ENCODE measurements around the gene KIRREL3. TPM values are rescaled to one million over a fixed set of nuclear protein-coding genes. Genes with fewer than 3 reads are reported as not detected.
A peak's percentile ranks its signal among the peaks of the same experiment; 100 is the strongest.

Gene KIRREL3
- total RNA-seq, 1 donor from 2014 or later: 0.38 TPM

DNA sequence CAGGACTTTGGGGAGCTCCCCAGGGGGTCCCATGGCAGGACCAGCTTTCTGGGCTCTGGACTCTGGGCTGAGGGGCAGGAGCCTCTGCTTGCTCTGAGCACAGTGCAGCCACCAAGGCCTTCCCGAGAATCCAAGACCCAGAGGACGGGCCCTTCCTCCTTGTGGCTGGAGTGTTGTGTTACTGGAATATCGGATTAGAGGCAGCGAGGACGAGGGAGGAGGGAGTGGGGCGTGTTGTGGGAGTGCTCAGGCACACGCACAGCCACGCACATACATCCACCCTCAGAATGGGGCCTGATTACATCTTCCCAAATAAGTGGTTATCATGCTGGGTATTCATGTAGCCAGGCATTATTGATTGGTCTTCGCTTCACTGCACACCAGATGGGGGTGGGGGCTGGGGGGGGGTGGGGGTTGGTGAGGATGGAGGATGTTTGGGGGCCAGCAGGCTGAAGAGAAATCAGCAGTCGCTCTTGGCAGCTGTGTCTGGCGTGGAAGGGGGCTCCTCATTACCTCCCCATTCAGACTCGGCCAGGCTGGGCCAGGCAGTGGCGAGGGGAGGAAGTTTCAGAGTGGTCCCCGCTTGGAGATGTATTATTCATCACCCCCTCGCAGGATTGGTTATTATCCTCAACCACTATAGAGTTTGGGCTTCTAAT is 524.2 kb downstream of the KIRREL3 start:
- H3K27me3 Mint-ChIP-seq (ENCODE audit: unreplicated experiment): peaks cover 8% of the 10 kb centered on the region
- no peak for DNase-seq (ENCODE audit: low spot score)
- no peaks in the 10 kb centered on the region for H3K9me3 Mint-ChIP-seq (ENCODE audit: unreplicated experiment)
- TF ChIP-seq, protein P1, sequence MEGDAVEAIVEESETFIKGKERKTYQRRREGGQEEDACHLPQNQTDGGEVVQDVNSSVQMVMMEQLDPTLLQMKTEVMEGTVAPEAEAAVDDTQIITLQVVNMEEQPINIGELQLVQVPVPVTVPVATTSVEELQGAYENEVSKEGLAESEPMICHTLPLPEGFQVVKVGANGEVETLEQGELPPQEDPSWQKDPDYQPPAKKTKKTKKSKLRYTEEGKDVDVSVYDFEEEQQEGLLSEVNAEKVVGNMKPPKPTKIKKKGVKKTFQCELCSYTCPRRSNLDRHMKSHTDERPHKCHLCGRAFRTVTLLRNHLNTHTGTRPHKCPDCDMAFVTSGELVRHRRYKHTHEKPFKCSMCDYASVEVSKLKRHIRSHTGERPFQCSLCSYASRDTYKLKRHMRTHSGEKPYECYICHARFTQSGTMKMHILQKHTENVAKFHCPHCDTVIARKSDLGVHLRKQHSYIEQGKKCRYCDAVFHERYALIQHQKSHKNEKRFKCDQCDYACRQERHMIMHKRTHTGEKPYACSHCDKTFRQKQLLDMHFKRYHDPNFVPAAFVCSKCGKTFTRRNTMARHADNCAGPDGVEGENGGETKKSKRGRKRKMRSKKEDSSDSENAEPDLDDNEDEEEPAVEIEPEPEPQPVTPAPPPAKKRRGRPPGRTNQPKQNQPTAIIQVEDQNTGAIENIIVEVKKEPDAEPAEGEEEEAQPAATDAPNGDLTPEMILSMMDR (IDR thresholded peaks at IDR 0.05; ENCODE audit: unreplicated experiment): no peak
- H3K4me3 Mint-ChIP-seq (ENCODE audit: unreplicated experiment): no peak overlapping the region
- H3K36me3 Mint-ChIP-seq (ENCODE audit: low read depth, unreplicated experiment): no peaks in the 10 kb centered on the region
- H3K27ac Mint-ChIP-seq (ENCODE audit: unreplicated experiment): no peak overlapping the region
- peaks cover 6% of the 10 kb centered on the region for H3K4me1 Mint-ChIP-seq (ENCODE audit: unreplicated experiment)

- TF ChIP-seq, protein P1 (IDR thresholded peaks at IDR 0.05; ENCODE audit: unreplicated experiment): no peak
- Mint-ChIP-seq H3K4me3 (ENCODE audit: unreplicated experiment) (no peak overlapping the region), H3K4me1 (ENCODE audit: unreplicated experiment) (peaks cover 2% of the 10 kb centered on the region), H3K36me3 (ENCODE audit: low read depth, unreplicated experiment) (no peaks in the 10 kb centered on the region), H3K27ac (ENCODE audit: unreplicated experiment) (no peak overlapping the region), H3K9me3 (ENCODE audit: unreplicated experiment) (no peaks in the 10 kb centered on the region), H3K27me3 (ENCODE audit: unreplicated experiment) (peaks cover 8% of the 10 kb centered on the region)
- DNase-seq (ENCODE audit: low spot score): peak; percentile 22
Observed at GRCh38 chr11:126475014-126475991, 525.3 kb downstream of the KIRREL3 start.

DNA sequence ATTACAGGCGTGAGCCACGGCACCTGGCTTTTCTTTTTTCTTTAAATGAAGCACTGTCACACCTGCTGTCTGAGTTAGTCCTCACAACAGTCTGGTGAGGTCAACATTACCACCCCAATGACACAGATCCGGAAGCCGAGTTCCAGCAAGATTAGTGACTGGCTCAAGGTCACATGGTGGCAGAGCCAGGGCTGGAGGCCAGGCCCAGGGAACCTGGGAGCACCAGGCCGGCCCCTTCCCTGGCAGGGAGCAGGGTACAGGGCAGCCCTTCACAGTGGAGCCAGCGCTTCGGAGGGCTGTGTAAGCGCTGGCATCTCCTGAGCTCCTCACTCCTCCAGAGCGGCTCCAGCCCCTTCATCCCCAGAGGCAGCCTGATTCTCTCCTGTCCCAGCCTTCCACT is 526.4 kb downstream of the KIRREL3 start:
- H3K27ac Mint-ChIP-seq (ENCODE audit: unreplicated experiment): no peak overlapping the region
- H3K27me3 Mint-ChIP-seq (ENCODE audit: unreplicated experiment): peaks cover 9% of the 10 kb centered on the region
- no peak overlapping the region for H3K4me3 Mint-ChIP-seq (ENCODE audit: unreplicated experiment)
- peaks cover 2% of the 10 kb centered on the region for H3K4me1 Mint-ChIP-seq (ENCODE audit: unreplicated experiment)
- DNase-seq (ENCODE audit: low spot score): no peak
- TF ChIP-seq, protein P1 (IDR thresholded peaks at IDR 0.05; ENCODE audit: unreplicated experiment): no peak
- H3K9me3 Mint-ChIP-seq (ENCODE audit: unreplicated experiment): no peaks in the 10 kb centered on the region
- H3K36me3 Mint-ChIP-seq (ENCODE audit: low read depth, unreplicated experiment): no peaks in the 10 kb centered on the region

DNA sequence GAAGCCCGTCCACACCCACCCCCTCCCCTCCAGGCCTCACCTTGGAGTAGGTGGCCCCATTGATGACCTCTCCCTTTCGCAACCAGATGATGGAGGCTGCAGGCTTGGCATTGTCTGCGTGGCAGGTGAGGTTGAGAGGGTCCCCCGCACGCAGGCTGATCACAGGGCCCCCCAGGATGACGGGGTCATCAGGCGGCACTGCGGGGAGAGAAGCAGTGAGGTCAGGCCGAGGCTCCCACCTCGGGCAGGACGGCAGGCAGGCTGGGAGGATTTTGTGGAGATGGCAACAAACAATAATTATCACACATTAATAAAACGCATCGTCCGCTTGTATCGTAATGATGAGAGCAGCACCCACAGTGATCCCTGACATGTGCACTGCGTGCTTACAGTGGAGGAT is 527.3 kb downstream of the KIRREL3 start:
- Mint-ChIP-seq H3K4me3 (ENCODE audit: unreplicated experiment) (no peak overlapping the region), H3K27me3 (ENCODE audit: unreplicated experiment) (peaks cover 8% of the 10 kb centered on the region), H3K9me3 (ENCODE audit: unreplicated experiment) (no peaks in the 10 kb centered on the region), H3K4me1 (ENCODE audit: unreplicated experiment) (peaks cover 2% of the 10 kb centered on the region), H3K27ac (ENCODE audit: unreplicated experiment) (no peak overlapping the region), H3K36me3 (ENCODE audit: low read depth, unreplicated experiment) (no peaks in the 10 kb centered on the region)
- no peak for DNase-seq (ENCODE audit: low spot score)
- TF ChIP-seq, protein P1 (IDR thresholded peaks at IDR 0.05; ENCODE audit: unreplicated experiment): no peak

DNA sequence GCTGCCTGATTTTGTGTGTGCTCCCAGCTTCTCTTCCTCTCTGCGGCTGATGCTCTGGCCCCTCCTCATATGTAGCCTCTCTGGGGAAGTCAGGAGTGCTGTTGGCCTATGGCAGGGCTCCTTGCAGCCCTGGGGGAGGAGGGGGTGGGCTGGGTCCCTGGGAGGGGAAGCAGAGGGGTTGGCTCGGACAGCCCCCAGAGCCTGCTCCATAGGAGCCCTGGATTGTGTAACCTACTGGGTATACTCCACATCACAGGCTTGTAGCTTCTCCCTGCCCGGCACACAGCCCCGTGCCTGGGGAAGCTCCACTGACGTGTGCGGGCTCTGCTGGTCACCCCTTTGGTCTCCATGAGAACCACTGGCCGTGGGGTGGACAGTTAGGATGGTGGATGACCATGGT is 531.3 kb downstream of the KIRREL3 start:
- TF ChIP-seq, protein P1 (IDR thresholded peaks at IDR 0.05; ENCODE audit: unreplicated experiment): no peak
- Mint-ChIP-seq H3K27me3 (ENCODE audit: unreplicated experiment) (peaks cover 5% of the 10 kb centered on the region), H3K4me3 (ENCODE audit: unreplicated experiment) (no peak overlapping the region), H3K27ac (ENCODE audit: unreplicated experiment) (no peak overlapping the region), H3K4me1 (ENCODE audit: unreplicated experiment) (no peaks in the 10 kb centered on the region), H3K36me3 (ENCODE audit: low read depth, unreplicated experiment) (no peaks in the 10 kb centered on the region), H3K9me3 (ENCODE audit: unreplicated experiment) (no peaks in the 10 kb centered on the region)
- DNase-seq (ENCODE audit: low spot score): no peak
